Stimulated activated CD8-positive, alpha-beta memory T cell treated with anti-CD3 and anti-CD28 coated beads, Interleukin-15, amount 100 ng/mL, for 48 hours (primary cell): Measurements from ENCODE around the gene RNF145.
"Not testable (repeated sequence)": the region's sequence is repeated elsewhere in the genome, so short reads cannot be mapped to it uniquely, and the experiment has no call there.

Experiments
- DNase-seq, 2 donors: peaks; one replicate each; pipeline ENCODE4 v3.0.0-alpha.2; 2020; ENCODE audit warnings: low read depth in 2 of 2

Gene RNF145

GRCh38 chr5:159209438-159210209 is at the start of gene RNF145:
Gene RNF145, minus strand, starts transcription at chr5:159209553. Its CDS starts 5,936 bp downstream, at chr5:159203617.
- peak; percentile 88 to 91 for DNase-seq

GRCh38 chr5:159258361-159258760 is 49.0 kb upstream of the RNF145 start:
- no peak for DNase-seq

GRCh38 chr5:159257629-159258283 is 48.4 kb upstream of the RNF145 start:
- DNase-seq, result no peak

GRCh38 chr5:159257007-159257406 is 47.7 kb upstream of the RNF145 start:
- no peak for DNase-seq

GRCh38 chr5:159252195-159252594 is 42.8 kb upstream of the RNF145 start:
- DNase-seq, result no peak

- DNase-seq, result no peak
These were observed 39.8 kb upstream of the RNF145 start for GRCh38 chr5:159249158-159249557.

- no peak for DNase-seq
These were observed 35.5 kb upstream of the RNF145 start for GRCh38 chr5:159244890-159245289.

GRCh38 chr5:159244163-159244562 is 34.8 kb upstream of the RNF145 start:
- DNase-seq, result no peak

- no peak for DNase-seq
These were observed 34.0 kb upstream of the RNF145 start for GRCh38 chr5:159243385-159243784.

- DNase-seq, result no peak
These were observed 33.3 kb upstream of the RNF145 start for GRCh38 chr5:159242656-159243055.

GRCh38 chr5:159241946-159242552 is 32.7 kb upstream of the RNF145 start:
- DNase-seq, result no peak

- DNase-seq, result peak in 1 of 2 donors; percentile 1
These were observed 31.0 kb upstream of the RNF145 start for GRCh38 chr5:159240301-159240870.

GRCh38 chr5:159235871-159236520 is 26.6 kb upstream of the RNF145 start:
- DNase-seq, result not testable (repeated sequence)

- DNase-seq, result no peak
These were observed 21.8 kb upstream of the RNF145 start for GRCh38 chr5:159231167-159231566.

- no peak for DNase-seq
These were observed 21.3 kb upstream of the RNF145 start for GRCh38 chr5:159230657-159231056.

- DNase-seq, result not testable (repeated sequence)
These were observed 18.7 kb upstream of the RNF145 start for GRCh38 chr5:159228097-159228496.

- DNase-seq, result no peak
These were observed 18.1 kb upstream of the RNF145 start for GRCh38 chr5:159227452-159227851.

- DNase-seq, result no peak
These were observed 17.1 kb upstream of the RNF145 start for GRCh38 chr5:159226451-159226850.

GRCh38 chr5:159224471-159224870 is 15.1 kb upstream of the RNF145 start:
- DNase-seq, result no peak

GRCh38 chr5:159223469-159223868 is 14.1 kb upstream of the RNF145 start:
- DNase-seq, result no peak

GRCh38 chr5:159220206-159220605 is 10.9 kb upstream of the RNF145 start:
- DNase-seq, result no peak

- no peak for DNase-seq
These were observed 9.3 kb upstream of the RNF145 start for GRCh38 chr5:159218595-159219023.
